Measurements from ENCODE around the gene GPR108. TPM values are rescaled to one million over a fixed set of nuclear protein-coding genes. Genes with fewer than 3 reads are reported as not detected.
A peak's percentile ranks its signal among the peaks of the same experiment; 100 is the strongest.

Gene GPR108
- total RNA-seq, 2 donors from 2014 or later = 61.4 to 67.2 TPM

DNA sequence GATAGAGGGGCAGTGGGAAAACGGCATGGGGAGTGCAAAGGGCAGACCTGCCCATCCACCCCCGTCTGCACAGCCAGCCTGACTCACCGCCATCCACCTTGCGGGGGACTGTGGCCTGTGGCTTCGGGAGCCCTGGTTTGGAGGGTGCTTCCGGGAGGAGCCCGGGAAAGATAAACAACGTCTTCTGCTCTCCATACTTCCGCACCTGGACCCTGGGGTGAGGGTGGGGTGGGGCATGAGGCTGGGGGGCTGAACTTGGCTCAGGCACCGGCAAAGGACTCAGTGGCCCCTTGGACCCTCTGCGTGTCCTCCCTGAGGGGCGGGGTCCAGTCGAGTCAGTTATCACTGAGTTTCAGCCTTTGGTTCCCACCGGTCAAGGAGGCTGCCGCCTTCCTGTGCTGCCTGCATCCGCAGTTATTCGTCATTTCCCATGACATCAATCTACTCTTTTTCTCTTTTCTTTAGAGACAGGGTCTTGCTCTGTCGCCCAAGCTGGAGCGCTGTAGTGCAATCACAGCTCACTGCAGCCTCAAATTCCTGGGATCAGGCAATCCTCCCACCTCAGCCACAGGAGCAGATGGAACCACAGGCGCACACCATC lies 3.2 kb downstream of the GPR108 start:
- H3K4me1 ChIP-seq (ENCODE audit: control insufficient read depth, insufficient read depth, low read length) = no peaks in the 10 kb centered on the region
- H3K27ac Mint-ChIP-seq = no peak overlapping the region
- H3K4me3 Mint-ChIP-seq = no peak overlapping the region
- H3K36me3 ChIP-seq (ENCODE audit: control insufficient read depth, insufficient read depth, low read length) = peaks cover 14% of the 10 kb centered on the region
- H3K9me3 Mint-ChIP-seq = no peaks in the 10 kb centered on the region
- H3K27ac ChIP-seq (ENCODE audit: low read depth, low read length) = no peak overlapping the region
- TF ChIP-seq, protein P1, sequence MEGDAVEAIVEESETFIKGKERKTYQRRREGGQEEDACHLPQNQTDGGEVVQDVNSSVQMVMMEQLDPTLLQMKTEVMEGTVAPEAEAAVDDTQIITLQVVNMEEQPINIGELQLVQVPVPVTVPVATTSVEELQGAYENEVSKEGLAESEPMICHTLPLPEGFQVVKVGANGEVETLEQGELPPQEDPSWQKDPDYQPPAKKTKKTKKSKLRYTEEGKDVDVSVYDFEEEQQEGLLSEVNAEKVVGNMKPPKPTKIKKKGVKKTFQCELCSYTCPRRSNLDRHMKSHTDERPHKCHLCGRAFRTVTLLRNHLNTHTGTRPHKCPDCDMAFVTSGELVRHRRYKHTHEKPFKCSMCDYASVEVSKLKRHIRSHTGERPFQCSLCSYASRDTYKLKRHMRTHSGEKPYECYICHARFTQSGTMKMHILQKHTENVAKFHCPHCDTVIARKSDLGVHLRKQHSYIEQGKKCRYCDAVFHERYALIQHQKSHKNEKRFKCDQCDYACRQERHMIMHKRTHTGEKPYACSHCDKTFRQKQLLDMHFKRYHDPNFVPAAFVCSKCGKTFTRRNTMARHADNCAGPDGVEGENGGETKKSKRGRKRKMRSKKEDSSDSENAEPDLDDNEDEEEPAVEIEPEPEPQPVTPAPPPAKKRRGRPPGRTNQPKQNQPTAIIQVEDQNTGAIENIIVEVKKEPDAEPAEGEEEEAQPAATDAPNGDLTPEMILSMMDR (conservative IDR thresholded peaks at IDR 0.05) = no peak
- no peaks in the 10 kb centered on the region for H3K27me3 Mint-ChIP-seq (ENCODE audit: insufficient read depth)
- WGBS, 2 experiments (ENCODE audit: insufficient coverage in 1 of 2, insufficient read length in 1 of 2) = 93 to 98% methylated on average over 5 to 20 of the region's 20 CpGs
- no peak for DNase-seq
- no peak overlapping the region for H3K9ac ChIP-seq (ENCODE audit: extremely low read depth, low read length, poor library complexity, severe bottlenecking)
- peaks cover 25% of the 10 kb centered on the region for H3K4me1 Mint-ChIP-seq
- no peak overlapping the region for H3K4me3 ChIP-seq (ENCODE audit: low read length)
- H3K9me3 ChIP-seq (ENCODE audit: control insufficient read depth, low read length) = no peaks in the 10 kb centered on the region
- peaks cover 28% of the 10 kb centered on the region for H3K36me3 Mint-ChIP-seq (ENCODE audit: low read depth)
- H3K27me3 ChIP-seq (ENCODE audit: control insufficient read depth, insufficient read depth, low read length, poor library complexity, severe bottlenecking) = no peaks in the 10 kb centered on the region

DNA sequence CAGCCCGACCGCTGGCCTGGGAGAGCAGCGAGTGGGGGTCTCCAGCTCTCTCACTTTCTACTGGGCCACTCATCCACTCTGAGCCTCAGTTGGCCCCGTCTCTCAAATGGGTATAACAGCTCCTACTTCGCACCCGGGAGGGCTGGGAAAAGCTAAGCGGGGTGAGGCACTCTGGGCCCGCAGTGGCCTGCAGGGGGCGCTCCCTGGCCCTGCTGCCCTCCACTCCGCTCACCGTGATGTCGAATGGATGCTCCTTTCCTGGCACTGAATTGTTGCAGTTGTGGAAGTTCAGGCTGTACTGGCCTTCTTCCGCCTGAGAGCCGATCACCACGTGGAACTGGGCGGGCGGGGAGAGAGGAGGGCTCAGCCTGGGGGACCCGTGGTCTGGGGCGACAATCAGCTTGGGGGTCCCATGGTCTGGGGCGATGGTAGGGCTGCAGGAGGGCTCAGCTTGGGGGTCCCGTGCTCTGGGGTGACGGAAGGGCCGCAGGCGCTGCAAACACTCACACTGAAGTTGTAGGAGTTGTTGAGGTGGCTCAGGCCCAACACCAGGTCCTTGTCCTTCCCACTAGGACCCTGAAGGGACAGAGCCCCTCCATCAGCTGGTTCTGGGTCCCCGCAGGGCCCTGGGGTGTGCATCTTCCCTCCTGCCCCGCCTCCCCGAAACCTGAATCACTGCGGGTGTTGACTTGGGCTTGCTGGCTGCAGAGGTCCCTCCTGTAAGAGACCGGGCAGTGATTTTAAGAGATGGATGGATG lies 3.9 kb downstream of the GPR108 start:
- Histone ChIP-seq H3K4me3 (ENCODE audit: low read length) (no peak overlapping the region), H3K9ac (ENCODE audit: extremely low read depth, low read length, poor library complexity, severe bottlenecking) (no peak overlapping the region), H3K4me1 (ENCODE audit: control insufficient read depth, insufficient read depth, low read length) (no peaks in the 10 kb centered on the region), H3K9me3 (ENCODE audit: control insufficient read depth, low read length) (no peaks in the 10 kb centered on the region), H3K36me3 (ENCODE audit: control insufficient read depth, insufficient read depth, low read length) (peaks cover 14% of the 10 kb centered on the region), H3K27ac (ENCODE audit: low read depth, low read length) (no peak overlapping the region), H3K27me3 (ENCODE audit: control insufficient read depth, insufficient read depth, low read length, poor library complexity, severe bottlenecking) (no peaks in the 10 kb centered on the region)
- H3K27me3 Mint-ChIP-seq (ENCODE audit: insufficient read depth) = no peaks in the 10 kb centered on the region
- H3K27ac Mint-ChIP-seq = no peak overlapping the region
- TF ChIP-seq, protein P1 (conservative IDR thresholded peaks at IDR 0.05) = peak; percentile 73
- peak; percentile 77 for DNase-seq
- H3K36me3 Mint-ChIP-seq (ENCODE audit: low read depth) = peaks cover 28% of the 10 kb centered on the region
- WGBS, 2 experiments (ENCODE audit: insufficient coverage in 1 of 2, insufficient read length in 1 of 2) = 92 to 96% methylated on average over 17 to 29 of the region's 29 CpGs
- peaks cover 20% of the 10 kb centered on the region for H3K4me1 Mint-ChIP-seq
- no peaks in the 10 kb centered on the region for H3K9me3 Mint-ChIP-seq
- H3K4me3 Mint-ChIP-seq = no peak overlapping the region

DNA sequence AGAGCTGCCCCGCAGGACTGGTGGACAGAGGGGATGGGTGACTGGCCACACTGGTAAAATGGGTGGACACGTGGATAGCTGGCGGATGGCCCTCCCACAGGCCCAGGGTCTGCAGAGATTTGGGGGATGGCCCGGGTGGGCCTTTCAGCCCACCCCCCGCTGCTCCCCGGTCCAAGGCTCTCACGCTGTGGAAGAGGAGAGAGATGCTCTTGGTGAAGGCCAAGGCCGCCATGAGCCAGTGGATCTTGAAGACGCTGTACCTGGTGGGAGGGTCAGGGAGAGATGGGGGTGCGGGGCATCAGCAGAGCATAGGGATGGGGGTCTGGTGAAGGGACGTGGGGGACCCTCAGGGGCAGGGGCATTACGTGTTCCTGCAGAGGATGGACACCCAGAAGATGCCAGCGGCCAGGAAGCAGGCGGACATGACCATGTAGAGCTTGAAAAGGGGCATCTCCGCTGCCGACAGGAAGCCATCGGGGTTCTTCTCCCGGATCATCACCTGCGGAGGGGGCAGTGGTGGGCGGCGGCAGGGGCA lies 4.5 kb downstream of the GPR108 start:
- Histone ChIP-seq H3K27me3 (ENCODE audit: control insufficient read depth, insufficient read depth, low read length, poor library complexity, severe bottlenecking) (no peaks in the 10 kb centered on the region), H3K9ac (ENCODE audit: extremely low read depth, low read length, poor library complexity, severe bottlenecking) (no peak overlapping the region), H3K4me1 (ENCODE audit: control insufficient read depth, insufficient read depth, low read length) (no peaks in the 10 kb centered on the region), H3K4me3 (ENCODE audit: low read length) (no peak overlapping the region), H3K9me3 (ENCODE audit: control insufficient read depth, low read length) (no peaks in the 10 kb centered on the region), H3K36me3 (ENCODE audit: control insufficient read depth, insufficient read depth, low read length) (peaks cover 14% of the 10 kb centered on the region), H3K27ac (ENCODE audit: low read depth, low read length) (no peak overlapping the region)
- Mint-ChIP-seq H3K4me1 (peaks cover 16% of the 10 kb centered on the region), H3K36me3 (ENCODE audit: low read depth) (peaks cover 28% of the 10 kb centered on the region), H3K27me3 (ENCODE audit: insufficient read depth) (no peaks in the 10 kb centered on the region), H3K27ac (no peak overlapping the region), H3K9me3 (peaks cover 4% of the 10 kb centered on the region), H3K4me3 (no peak overlapping the region)
- 97 to 98% methylated on average over 17 to 21 of the region's 21 CpGs for WGBS, 2 experiments (ENCODE audit: insufficient coverage in 1 of 2, insufficient read length in 1 of 2)
- DNase-seq = no peak
- TF ChIP-seq, protein P1 (conservative IDR thresholded peaks at IDR 0.05) = no peak
